Measurements from ENCODE around the gene ARHGAP6. TPM values are rescaled to one million over a fixed set of nuclear protein-coding genes. Genes with fewer than 3 reads are reported as not detected.

ARHGAP6 gene
- 2.7 and 5.2 TPM in 2 replicates for total RNA-seq

GRCh38 chrX:11665168-11666111 is at the start of gene ARHGAP6:
TSS of gene ARHGAP6 (minus strand) at chrX:11665920. CDS start at chrX:11664828, 1,092 bp downstream.

GRCh38 chrX:11293113-11293512 is 372.6 kb downstream of the ARHGAP6 start, which contains the start of gene AMELX:
TSS of gene AMELX (plus strand) at chrX:11293413. CDS start at chrX:11294789, 1,376 bp downstream.

GRCh38 chrX:11111037-11111851 is 554.5 kb downstream of the ARHGAP6 start, which contains the start of gene HCCS:
TSS of gene HCCS (plus strand) at chrX:11111332. CDS start at chrX:11112061, 729 bp downstream.

Other genes starting within 250 kb of the ARHGAP6 start
- 19.7 and 22.2 TPM in 2 replicates for gene MSL3, start 92.3 kb upstream of the ARHGAP6 start, total RNA-seq